Measurements from ENCODE around the gene CUZD1.

- no peak for TF ChIP-seq POLR2A (IDR thresholded peaks at IDR 0.05; ENCODE audit: low read depth, low read length)
- TF ChIP-seq POLR2AphosphoS5 (IDR thresholded peaks at IDR 0.05; ENCODE audit: low read depth, low read length), result no peak
- no peak for TF ChIP-seq TAF1 (IDR thresholded peaks at IDR 0.05; ENCODE audit: borderline replicate concordance, low read depth, low read length)
Measured at GRCh38 chr10:122828716-122829255, 16.9 kb downstream of the CUZD1 start.

Data from GM12892 (cell line).